Bronchial epithelial cell (primary cell): ENCODE measurements around the gene OLIG2. TPM values are rescaled to one million over a fixed set of nuclear protein-coding genes. Genes with fewer than 3 reads are reported as not detected.

ENCODE experiments used
- DNase-seq: peaks from one replicate; pipeline ENCODE4 v3.0.0-alpha.2; 2010; ENCODE audit warnings: low read depth
- FAIRE-seq: peaks from 2 replicates; lab custom pipeline; 2011; peaks lifted over from hg19 to GRCh38; lab: Jason Lieb, UNC
- H3K27me3 ChIP-seq: 2 replicates; pipeline ENCODE4 v1.5.1; 2011; ENCODE audit warnings: low read length; ENCODE audit not compliant: control insufficient read depth, insufficient read depth
- H3K36me3 ChIP-seq: 2 replicates; pipeline ENCODE4 v1.5.1; 2011; ENCODE audit warnings: low read length; ENCODE audit not compliant: control insufficient read depth, insufficient read depth
- H3K4me3 ChIP-seq: 2 replicates; pipeline ENCODE4 v1.5.1; 2011; ENCODE audit warnings: mild to moderate bottlenecking, low read depth, low read length, control low read depth
- total RNA-seq: library from RNA; depleted of rRNA; stranded (reverse); fragments of >200 nt; gene quantifications from 2 replicates; pipeline ENCODE4 v1.2.1, GENCODE V29; 2014
- TF ChIP-seq, protein P1 (sequence below): IDR thresholded peaks from 2 replicates; pipeline ENCODE4 v1.5.1; 2011; ENCODE audit warnings: mild to moderate bottlenecking, moderate library complexity, low read length, control low read depth, inconsistent platforms; ENCODE audit not compliant: insufficient read depth, severe bottlenecking

OLIG2 gene
- total RNA-seq, 1 donor from 2014 or later: not detected

GRCh38 chr21:33031152-33031911 is 5.6 kb downstream of the OLIG2 start:
- DNase-seq (no peak), FAIRE-seq (no peak)
- no peaks in the 10 kb centered on the region for H3K36me3 ChIP-seq
- TF ChIP-seq, protein P1, sequence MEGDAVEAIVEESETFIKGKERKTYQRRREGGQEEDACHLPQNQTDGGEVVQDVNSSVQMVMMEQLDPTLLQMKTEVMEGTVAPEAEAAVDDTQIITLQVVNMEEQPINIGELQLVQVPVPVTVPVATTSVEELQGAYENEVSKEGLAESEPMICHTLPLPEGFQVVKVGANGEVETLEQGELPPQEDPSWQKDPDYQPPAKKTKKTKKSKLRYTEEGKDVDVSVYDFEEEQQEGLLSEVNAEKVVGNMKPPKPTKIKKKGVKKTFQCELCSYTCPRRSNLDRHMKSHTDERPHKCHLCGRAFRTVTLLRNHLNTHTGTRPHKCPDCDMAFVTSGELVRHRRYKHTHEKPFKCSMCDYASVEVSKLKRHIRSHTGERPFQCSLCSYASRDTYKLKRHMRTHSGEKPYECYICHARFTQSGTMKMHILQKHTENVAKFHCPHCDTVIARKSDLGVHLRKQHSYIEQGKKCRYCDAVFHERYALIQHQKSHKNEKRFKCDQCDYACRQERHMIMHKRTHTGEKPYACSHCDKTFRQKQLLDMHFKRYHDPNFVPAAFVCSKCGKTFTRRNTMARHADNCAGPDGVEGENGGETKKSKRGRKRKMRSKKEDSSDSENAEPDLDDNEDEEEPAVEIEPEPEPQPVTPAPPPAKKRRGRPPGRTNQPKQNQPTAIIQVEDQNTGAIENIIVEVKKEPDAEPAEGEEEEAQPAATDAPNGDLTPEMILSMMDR: no peak
- no peak overlapping the region for H3K4me3 ChIP-seq
- peaks cover 75% of the 10 kb centered on the region for H3K27me3 ChIP-seq

- H3K4me3 ChIP-seq: no peak overlapping the region
- peaks cover 66% of the 10 kb centered on the region for H3K27me3 ChIP-seq
- FAIRE-seq: no peak
- TF ChIP-seq, protein P1: no peak
- DNase-seq: no peak
- H3K36me3 ChIP-seq: no peaks in the 10 kb centered on the region
These were observed 6.8 kb downstream of the OLIG2 start for GRCh38 chr21:33032434-33033047.

- Histone ChIP-seq H3K36me3 (no peaks in the 10 kb centered on the region), H3K4me3 (no peak overlapping the region), H3K27me3 (peaks cover 59% of the 10 kb centered on the region)
- TF ChIP-seq, protein P1: no peak
- DNase-seq: no peak
- no peak for FAIRE-seq
These were observed 7.6 kb downstream of the OLIG2 start for GRCh38 chr21:33033094-33033951.

GRCh38 chr21:33033961-33034413 is 8.3 kb downstream of the OLIG2 start:
- FAIRE-seq (no peak), DNase-seq (no peak)
- H3K27me3 ChIP-seq: peaks cover 54% of the 10 kb centered on the region
- TF ChIP-seq, protein P1: no peak
- no peak overlapping the region for H3K4me3 ChIP-seq
- H3K36me3 ChIP-seq: no peaks in the 10 kb centered on the region

GRCh38 chr21:33035147-33035546 is 9.4 kb downstream of the OLIG2 start:
- TF ChIP-seq, protein P1: no peak
- no peak for FAIRE-seq
- H3K27me3 ChIP-seq: peaks cover 44% of the 10 kb centered on the region

More at GRCh38 chr21:33035147-33035546, 9.4 kb downstream of the OLIG2 start:
- no peak for DNase-seq
- no peak overlapping the region for H3K4me3 ChIP-seq
- H3K36me3 ChIP-seq: no peaks in the 10 kb centered on the region
